Stomach smooth muscle (tissue), 2 donors: Measurements from ENCODE around the gene JCHAIN.

Experiments
- H3K27ac ChIP-seq: one replicate; pipeline ENCODE4 v1.7.0; 2013; ENCODE audit warnings: mild to moderate bottlenecking, low read length, inconsistent platforms
- H3K27me3 ChIP-seq, 2 donors: one replicate each; pipeline ENCODE4 v1.7.0; 2013; ENCODE audit warnings: low read length in 2 of 2; ENCODE audit not compliant: insufficient read depth in 2 of 2, control insufficient read depth in 1 of 2
- H3K36me3 ChIP-seq, 2 donors: one replicate each; pipeline ENCODE4 v1.7.0; 2013; ENCODE audit warnings: low read length in 2 of 2; ENCODE audit not compliant: control insufficient read depth in 2 of 2, insufficient read depth in 2 of 2
- H3K4me1 ChIP-seq: one replicate; pipeline ENCODE4 v1.7.0; 2013; ENCODE audit warnings: low read length; ENCODE audit not compliant: control insufficient read depth, insufficient read depth
- H3K4me3 ChIP-seq, 2 donors: one replicate each; pipeline ENCODE4 v1.7.0; 2013; ENCODE audit warnings: low read length in 2 of 2
- H3K9ac ChIP-seq, 2 donors: one replicate each; pipeline ENCODE4 v1.7.0; 2013; ENCODE audit warnings: low read length in 2 of 2, mild to moderate bottlenecking in 1 of 2
- H3K9me3 ChIP-seq, 2 donors: one replicate each; pipeline ENCODE4 v1.7.0; 2013; ENCODE audit warnings: low read length in 2 of 2; ENCODE audit not compliant: control insufficient read depth in 2 of 2
- donor health status: healthy.
- donor health status: Pancreatic carcinoma.

JCHAIN gene

DNA sequence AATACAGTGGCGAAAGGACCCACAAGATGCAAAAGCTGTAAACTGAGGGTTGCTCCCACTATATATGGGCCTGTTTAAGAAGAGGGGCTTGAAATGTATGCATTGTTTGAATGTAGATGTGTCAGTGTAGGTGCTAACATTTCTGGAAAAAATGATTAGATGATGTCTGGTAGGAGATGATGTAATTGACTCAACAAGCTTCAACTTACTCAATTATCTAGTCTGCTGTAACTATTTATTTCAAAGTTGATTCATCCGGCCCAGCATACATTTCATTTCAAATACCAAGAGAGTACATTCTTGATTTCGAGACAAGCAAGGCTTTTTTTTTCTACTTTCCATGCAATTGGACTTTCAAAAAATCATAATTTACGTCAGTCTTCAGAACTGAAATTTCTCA is 47.0 kb downstream of the JCHAIN start:
- no peak overlapping the region for H3K4me3 ChIP-seq
- no peaks in the 10 kb centered on the region for H3K27me3 ChIP-seq
- no peaks in the 10 kb centered on the region for H3K36me3 ChIP-seq
- H3K9ac ChIP-seq: no peak overlapping the region
- H3K9me3 ChIP-seq: no peaks in the 10 kb centered on the region
- H3K4me1 ChIP-seq: no peaks in the 10 kb centered on the region
- H3K27ac ChIP-seq: no peak overlapping the region

DNA sequence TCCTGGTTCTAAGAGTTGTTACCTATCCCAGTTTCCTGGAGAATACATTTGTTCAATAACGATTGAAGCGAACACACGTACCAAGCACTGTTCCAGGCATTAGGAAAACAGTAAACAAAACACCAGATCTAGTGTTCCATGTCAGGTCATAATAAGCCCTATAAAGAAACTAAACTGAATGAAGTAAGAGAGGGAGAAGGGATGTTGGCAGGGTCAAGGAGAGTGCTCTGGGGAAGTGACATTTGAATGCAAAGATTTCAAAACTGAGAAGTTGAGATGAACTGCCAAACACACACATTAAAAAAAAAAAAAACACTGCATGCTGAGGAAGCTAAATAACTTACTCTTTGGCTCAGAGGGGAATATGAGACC is 52.1 kb downstream of the JCHAIN start:
- no peak overlapping the region for H3K27ac ChIP-seq
- H3K4me1 ChIP-seq: no peaks in the 10 kb centered on the region
- no peak overlapping the region for H3K9ac ChIP-seq
- peaks cover 0 to 6% of the 10 kb centered on the region in 2 donors for H3K27me3 ChIP-seq
- no peaks in the 10 kb centered on the region for H3K36me3 ChIP-seq
- H3K4me3 ChIP-seq: no peak overlapping the region
- H3K9me3 ChIP-seq: no peaks in the 10 kb centered on the region

- no peaks in the 10 kb centered on the region for H3K36me3 ChIP-seq
- no peaks in the 10 kb centered on the region for H3K4me1 ChIP-seq
- peaks cover 0 to 6% of the 10 kb centered on the region in 2 donors for H3K27me3 ChIP-seq
- H3K27ac ChIP-seq: no peak overlapping the region
- no peak overlapping the region for H3K9ac ChIP-seq
- H3K4me3 ChIP-seq: peak overlapping the region in 1 of 2 donors; percentile 17
- no peaks in the 10 kb centered on the region for H3K9me3 ChIP-seq
Measured at GRCh38 chr4:70613306-70614183, 52.8 kb downstream of the JCHAIN start.

DNA sequence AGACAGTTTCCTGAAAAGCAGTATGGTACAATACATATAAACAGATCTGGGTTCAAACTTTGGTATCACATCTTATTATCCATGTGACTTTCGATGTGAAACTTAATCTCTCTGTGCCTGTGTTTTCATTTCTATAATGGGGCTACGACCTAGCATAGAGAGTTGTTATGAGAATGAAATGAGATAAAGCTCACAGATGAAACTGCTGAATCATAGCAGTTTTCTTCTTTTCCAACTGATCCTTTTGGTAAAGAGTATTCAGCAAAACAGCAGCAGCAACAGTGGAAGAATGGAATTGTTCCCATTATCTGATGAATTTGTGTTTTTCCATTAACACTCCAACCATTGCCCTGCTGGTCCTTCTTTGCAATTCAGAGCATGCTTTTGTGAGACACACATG is 58.0 kb downstream of the JCHAIN start:
- Histone ChIP-seq H3K9me3 (no peaks in the 10 kb centered on the region), H3K27me3 (peaks cover 0 to 6% of the 10 kb centered on the region in 2 donors), H3K9ac (no peak overlapping the region), H3K4me3 (no peak overlapping the region), H3K27ac (no peak overlapping the region), H3K4me1 (no peaks in the 10 kb centered on the region), H3K36me3 (no peaks in the 10 kb centered on the region)

DNA sequence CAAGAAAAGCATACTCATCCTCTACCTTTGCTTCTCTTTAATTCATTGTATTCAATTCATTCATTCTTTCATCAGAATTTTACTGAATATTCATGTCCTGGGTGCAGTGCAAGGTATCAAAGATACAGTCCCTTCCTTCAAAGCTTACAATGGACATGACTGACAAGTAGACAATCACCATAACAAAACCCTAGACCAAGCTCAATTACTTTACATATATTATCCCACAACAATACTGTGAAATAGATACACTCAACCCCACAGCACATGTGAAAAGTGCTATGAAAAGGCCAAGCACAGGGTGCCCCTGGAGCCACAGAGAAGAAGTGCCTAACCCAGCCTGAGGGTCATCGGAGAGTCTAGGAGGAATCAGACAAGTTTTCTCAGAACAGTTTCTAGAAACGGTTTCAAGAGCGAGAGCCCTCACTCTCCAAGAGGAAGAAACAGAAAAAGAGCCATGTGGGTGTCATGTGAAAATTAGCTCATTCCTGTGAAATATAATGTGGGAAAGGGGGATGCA is 58.9 kb downstream of the JCHAIN start:
- Histone ChIP-seq H3K4me1 (no peaks in the 10 kb centered on the region), H3K4me3 (no peak overlapping the region), H3K36me3 (no peaks in the 10 kb centered on the region), H3K27me3 (peaks cover 0 to 6% of the 10 kb centered on the region in 2 donors), H3K9ac (no peak overlapping the region), H3K9me3 (no peaks in the 10 kb centered on the region), H3K27ac (no peak overlapping the region)

DNA sequence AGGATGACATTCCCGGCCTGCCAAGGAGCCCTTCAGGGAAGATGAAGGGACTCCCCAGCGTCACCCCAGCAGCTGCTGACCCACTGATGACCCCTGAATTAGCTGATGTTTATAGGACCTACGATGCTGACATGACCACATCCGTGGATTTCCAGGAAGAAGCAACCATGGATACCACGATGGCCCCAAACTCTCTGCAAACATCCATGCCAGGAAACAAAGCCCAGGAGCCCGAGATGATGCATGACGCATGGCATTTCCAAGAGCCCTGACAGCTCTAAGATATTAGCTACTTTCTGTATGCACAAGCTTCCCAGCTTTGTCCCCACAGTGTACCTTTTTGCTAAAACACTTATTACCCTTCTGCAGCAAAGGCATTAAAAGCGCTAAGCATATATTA is 59.8 kb downstream of the JCHAIN start:
- Histone ChIP-seq H3K4me1 (no peaks in the 10 kb centered on the region), H3K4me3 (no peak overlapping the region), H3K27ac (no peak overlapping the region), H3K36me3 (no peaks in the 10 kb centered on the region), H3K9ac (no peak overlapping the region), H3K9me3 (no peaks in the 10 kb centered on the region), H3K27me3 (peaks cover 0 to 2% of the 10 kb centered on the region in 2 donors)
